Epidermal melanocyte (primary cell): ENCODE data around the gene CRACR2B.

Source experiments
- DNase-seq: peaks from one replicate; pipeline ENCODE4 v3.0.0; 2011; ENCODE audit warnings: low spot score; ENCODE audit not compliant: insufficient read length

CRACR2B gene

DNA sequence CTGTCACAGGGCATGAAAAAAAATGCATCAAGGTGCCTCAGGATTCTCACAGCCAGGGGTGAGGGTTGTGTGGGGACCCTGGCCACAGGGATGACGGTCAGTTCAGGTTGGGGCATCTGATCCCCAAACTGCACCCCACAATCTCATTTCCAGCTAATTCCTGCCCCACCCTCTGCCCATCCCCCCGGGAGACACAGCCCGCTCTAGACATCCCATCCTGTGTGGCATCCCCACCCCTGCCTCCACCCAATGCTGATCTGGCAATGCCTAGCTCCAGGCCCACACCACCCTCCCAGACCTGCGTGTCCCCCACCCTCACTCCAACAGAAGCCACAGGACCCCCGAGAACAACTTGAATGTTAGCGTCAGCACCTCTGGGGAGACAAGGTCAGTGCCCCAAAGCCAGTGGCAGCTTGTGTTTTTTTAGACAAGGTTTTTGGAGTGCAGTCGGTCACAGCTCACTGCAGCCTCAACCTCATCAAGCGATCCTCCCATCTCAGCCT lies 40.2 kb downstream of the CRACR2B start:
- DNase-seq, result no peak

DNA sequence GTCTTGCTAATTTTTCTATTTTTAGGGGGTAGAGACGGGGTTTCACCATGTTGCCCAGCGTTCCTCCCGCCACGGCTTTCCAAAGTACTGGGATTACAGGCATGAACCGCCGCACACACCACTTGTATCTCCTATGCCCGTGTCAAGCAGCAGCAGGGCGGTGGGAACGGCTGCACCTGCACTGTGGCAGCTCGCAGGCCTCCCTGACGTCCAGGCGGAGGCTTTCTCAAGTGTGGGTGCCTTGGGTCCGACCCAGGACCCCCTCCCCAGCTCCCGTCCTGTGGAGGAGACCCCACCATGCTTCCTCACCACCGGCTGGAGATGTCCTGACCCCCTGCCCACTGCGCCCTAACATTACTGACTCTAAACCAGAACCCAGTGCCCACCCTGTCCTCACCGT lies 40.7 kb downstream of the CRACR2B start:
- DNase-seq, result no peak

DNA sequence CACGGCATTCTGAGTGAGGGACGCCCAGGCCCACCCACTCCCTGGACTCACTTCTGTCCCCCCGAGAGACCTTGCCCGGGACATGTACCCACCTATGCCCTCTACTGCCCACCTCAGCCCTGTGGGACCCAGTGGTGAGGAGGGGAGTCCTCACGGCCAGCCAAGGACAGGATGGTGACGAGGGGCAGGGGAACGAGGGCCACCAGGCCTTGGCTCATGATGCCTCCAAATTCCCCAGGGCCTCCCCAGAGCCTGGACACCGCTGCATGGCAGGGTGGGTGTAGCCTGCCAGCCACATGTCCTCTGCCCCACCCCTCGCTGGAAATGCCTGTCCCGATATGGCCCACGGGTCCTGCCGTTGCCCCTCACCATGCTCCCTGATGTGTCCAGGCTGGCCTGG lies 41.1 kb downstream of the CRACR2B start:
- DNase-seq, result no peak

DNA sequence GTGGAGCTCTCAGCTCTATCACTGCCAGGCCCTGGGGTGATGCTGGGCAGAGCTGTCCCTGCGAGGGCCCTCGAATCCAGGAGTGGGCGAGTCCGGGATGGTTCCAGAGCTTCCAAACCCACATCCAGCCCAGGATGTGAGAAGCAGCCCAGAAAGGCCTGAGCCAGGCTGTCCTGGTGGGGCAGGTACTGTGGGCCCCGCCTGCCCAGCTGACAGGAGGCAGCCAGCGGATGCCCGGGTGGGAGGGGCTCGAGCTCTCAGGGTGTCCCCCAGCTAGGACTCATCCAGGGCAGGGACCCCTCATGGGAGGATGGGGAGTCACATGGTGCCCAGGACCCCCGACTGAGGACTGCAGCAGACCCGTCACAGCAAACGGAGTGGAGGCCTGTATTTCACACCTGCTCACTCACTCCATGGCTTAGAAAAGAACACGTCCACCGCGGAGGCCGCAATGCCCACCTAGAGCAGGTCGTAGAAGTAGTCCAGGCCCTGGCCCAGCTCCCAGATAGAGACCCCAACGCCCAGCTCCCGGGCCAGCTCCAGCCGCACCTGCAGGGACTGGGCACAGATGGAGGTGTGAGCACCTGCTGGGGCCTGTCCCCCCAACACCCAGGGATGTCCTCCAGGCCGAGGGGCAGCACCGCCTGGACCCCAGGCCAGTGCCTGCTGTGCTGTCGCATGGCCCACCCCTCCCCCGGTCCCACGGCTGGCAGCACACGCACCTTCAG lies 41.8 kb downstream of the CRACR2B start:
- no peak for DNase-seq

DNA sequence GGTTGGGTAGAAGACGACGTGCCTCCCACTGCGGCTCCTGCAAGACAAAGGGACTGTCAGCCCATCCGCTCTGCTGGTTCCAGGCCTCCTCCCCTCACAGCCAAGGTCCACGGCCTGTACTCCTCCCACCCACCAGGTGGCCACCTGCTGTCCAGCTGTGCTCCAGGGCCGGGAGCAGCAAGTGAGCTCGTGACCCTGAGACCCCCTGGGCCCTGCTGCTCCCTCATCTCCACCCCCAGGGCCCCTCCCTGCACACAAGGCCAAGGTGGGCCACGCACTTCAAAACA lies 42.4 kb downstream of the CRACR2B start:
- no peak for DNase-seq

DNA sequence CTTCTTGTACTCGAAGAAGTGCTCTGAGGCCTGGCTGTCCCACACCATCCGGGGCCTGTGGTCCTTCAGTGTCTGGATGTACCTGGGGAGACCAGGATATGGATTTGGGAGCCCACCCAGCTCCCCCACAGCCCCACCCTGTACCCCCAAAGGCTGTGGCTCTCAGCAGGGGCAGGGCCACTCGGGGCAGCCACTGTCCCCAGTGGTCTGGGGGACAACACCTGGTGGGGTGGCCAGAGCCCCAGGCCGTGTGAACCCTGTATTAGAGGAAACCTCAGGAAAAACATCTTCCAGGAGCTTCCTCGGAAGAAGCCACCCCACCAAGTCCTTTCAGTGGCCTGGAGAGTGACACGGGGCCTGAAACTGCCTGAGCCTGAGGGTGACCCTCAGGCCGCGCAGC lies 42.7 kb downstream of the CRACR2B start:
- no peak for DNase-seq

DNA sequence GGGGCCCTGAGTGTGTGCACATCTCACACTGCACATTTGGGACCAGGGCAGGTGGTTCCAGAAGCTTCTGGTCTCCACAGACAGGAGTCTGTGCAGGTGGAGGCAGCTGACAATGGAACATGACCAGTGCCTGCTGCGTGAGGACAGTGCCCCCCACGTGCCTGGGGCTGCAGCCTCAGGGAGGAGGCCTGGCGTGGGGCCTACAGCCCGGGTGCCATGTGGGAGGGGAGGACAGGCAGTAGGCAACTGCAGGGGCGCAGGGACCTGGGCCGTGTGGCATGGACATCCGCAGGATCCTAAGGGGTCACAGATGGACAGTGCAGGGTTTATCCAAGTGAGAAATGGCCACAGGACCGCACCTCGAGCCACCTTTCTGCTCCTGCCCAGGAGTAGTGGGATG lies 43.8 kb downstream of the CRACR2B start:
- DNase-seq, result no peak

DNA sequence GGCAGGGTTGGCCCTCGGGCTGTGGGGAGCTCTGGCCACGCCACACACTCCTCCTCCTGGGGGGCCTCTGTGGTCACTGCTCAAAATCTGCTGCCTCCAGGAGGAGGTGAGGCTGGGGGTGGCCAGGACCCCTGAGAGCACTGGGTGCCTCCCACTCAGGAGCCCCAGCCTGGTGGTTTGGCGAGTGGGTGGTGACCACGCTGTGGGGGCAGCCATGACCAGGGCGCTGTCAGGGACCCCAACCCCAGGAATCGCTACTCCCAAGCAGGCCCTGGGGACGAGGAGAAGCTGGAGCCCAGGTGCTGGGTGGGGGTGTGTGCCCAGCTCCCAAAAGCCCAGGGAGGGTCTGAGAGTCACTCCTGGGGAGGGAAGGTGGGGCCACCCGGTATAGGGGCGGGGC lies 45.1 kb downstream of the CRACR2B start:
- DNase-seq, result no peak

DNA sequence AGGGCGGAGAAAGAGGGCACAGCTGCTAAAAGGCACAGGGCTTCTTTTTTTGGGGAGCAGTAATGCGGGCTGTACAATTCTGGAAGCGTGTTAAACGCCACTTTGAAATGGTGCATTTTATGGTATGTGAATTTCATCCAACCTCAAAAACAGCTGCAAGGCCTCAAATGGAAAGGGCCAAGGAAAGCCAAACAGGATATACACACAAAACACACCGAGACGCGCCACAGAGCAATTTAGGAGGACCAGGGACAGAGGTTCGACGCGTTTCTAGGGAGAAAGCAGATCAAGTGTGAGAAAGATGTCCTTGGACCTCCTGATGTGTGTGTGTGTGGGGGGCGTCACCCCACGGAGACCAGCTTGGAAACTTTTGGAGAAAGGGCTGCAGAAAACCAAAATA lies 46.0 kb downstream of the CRACR2B start:
- DNase-seq, result no peak

DNA sequence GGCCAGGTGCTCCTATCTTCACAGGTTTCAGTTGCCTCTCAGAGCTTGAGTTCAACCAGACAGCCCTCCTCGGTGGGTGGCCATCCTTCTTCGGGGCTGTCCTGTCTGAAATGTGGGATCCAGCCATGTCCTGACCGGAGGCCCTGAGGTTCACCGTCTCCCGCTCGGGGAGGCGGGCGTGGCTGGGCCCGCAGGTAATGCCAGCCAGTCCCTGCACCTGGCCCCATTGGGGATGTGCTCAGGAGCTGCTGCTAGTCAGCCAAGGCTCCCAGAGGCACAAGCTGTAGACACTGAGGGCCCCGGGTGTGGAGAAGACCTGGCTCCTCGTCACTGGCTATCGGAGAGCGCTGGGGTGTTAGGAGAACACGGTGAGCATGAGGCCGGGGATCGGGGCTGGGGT lies 47.5 kb downstream of the CRACR2B start:
- no peak for DNase-seq

DNA sequence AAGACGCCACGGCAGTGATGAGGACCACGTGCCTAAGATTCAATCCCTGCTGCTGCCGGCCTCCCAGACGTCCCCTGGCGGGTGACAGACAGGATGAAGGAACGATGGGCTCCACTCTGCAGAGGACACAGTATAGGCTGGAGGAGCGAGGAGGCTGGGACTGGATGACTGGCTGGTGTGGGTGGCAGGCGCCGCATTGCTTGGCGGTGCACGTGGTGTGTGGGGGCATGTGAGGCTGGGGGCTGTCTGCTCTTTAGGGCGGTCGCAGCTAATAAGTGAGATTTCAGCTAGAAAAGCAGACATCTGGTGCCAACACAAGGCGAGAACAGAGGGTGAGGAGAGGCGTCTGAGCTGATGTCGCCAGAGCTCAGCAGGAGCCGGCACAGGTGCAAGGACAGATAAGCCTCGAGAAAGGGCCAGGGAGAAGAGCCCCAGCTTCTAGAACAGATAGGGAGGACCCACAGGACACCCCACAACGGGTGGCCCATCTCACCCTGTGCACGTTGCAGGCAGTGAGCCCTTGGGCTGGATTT lies 48.1 kb downstream of the CRACR2B start:
- DNase-seq, result no peak

DNA sequence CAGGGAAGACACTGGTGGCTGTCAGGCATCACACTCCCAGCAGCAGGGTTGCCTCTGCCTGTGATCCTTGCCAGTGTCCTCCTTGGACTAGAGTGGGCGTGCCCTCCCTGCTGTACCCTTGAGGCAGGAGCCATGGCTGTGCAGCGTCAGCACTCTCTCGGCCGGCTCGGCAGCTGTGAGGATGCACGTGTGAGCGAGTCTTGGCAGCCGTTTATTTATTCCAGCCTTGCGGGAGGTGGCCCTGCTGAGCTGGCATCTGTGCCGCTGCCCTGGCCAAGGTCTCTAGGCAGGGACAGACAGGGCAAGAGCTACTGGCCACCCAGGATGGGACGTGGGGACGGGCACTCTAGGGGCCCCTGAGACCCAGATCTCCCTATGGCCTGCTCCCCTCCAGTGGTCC lies 48.8 kb downstream of the CRACR2B start:
- no peak for DNase-seq

DNA sequence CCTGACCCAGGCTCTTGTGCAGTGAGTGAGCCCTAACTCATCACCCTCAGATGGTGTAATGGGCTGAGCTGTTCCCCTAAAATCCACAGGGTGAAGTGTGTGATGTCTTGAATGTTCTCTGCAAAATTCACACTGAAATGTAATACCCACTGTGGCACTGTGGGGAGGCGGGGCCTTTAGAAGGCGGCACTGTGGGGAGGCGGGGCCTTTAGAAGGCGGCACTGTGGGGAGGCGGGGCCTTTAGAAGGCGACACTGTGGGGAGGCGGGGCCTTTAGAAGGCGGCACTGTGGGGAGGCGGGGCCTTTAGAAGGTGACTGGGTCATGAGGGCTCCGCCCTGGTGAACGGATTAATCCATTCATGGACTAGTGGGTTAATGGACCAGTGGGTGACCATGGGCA lies 49.8 kb downstream of the CRACR2B start:
- DNase-seq, result no peak

DNA sequence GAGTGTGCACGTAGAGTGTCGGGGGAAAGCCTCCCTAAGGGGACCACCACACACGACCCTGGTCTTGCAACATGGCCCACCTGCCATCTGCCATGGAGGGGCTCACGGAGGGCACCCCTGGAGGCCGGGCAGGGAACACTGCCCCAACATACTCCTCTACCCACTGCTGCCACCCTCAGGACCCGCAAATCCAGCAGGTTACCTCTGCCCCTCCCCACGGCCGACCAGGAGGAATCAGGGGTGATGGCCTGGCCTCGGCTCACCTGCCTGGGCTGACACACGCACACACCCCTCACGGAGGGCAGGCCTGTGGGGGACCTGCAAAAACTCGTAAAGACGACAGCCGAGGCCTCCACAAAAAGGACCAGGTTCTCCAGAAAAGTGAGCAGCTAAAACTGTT lies 52.7 kb downstream of the CRACR2B start:
- DNase-seq, result no peak
